HG03520 (cell line): ENCODE measurements around the gene CMPK2.
"Not testable (repeated sequence)": the region's sequence is repeated elsewhere in the genome, so short reads cannot be mapped to it uniquely, and the experiment has no call there.

Source experiments
- ATAC-seq: cut with Tn5 transposase; IDR thresholded peaks from one replicate; pipeline ENCODE4 v1.9.1; 2021; ENCODE audit warnings: mild to moderate bottlenecking, moderate library complexity; ENCODE audit not compliant: unreplicated experiment

Gene CMPK2, protein sequence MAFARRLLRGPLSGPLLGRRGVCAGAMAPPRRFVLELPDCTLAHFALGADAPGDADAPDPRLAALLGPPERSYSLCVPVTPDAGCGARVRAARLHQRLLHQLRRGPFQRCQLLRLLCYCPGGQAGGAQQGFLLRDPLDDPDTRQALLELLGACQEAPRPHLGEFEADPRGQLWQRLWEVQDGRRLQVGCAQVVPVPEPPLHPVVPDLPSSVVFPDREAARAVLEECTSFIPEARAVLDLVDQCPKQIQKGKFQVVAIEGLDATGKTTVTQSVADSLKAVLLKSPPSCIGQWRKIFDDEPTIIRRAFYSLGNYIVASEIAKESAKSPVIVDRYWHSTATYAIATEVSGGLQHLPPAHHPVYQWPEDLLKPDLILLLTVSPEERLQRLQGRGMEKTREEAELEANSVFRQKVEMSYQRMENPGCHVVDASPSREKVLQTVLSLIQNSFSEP

GRCh38 chr2:6865346-6866274, at the start of gene CMPK2:
Gene CMPK2 (minus strand): TSS chr2:6865907. CDS start chr2:6865696, 211 bp downstream.
- peak; percentile 77 for ATAC-seq

- ATAC-seq = no peak
Measured at GRCh38 chr2:6915399-6915798, 49.7 kb upstream of the CMPK2 start.

DNA sequence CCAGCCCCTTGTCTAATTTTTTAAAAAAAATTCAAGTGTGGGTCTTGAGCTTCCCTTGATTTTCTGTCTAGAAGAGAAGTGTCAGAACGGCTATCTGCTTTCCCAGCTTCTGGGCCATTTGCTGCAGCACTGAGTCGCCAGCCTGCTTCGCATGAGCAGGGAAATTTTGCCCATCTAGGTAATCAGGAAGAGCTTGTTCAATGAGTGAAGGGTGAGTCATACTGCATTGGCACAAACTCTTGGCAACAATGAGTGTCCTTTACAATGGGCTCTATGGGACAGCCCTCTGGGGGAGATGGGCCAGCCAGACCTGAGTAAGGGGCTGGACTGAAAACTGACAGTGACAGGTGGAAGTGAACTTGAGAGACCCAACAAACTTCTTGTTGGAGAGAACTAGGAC, 49.1 kb upstream of the CMPK2 start:
- no peak for ATAC-seq

- ATAC-seq = no peak
Measured at GRCh38 chr2:6913415-6914157, 47.9 kb upstream of the CMPK2 start.

GRCh38 chr2:6911721-6912120, 46.0 kb upstream of the CMPK2 start:
- ATAC-seq = no peak

GRCh38 chr2:6909431-6910385, 44.0 kb upstream of the CMPK2 start:
- ATAC-seq = peak; percentile 97

GRCh38 chr2:6908291-6908690, 42.6 kb upstream of the CMPK2 start:
- no peak for ATAC-seq

DNA sequence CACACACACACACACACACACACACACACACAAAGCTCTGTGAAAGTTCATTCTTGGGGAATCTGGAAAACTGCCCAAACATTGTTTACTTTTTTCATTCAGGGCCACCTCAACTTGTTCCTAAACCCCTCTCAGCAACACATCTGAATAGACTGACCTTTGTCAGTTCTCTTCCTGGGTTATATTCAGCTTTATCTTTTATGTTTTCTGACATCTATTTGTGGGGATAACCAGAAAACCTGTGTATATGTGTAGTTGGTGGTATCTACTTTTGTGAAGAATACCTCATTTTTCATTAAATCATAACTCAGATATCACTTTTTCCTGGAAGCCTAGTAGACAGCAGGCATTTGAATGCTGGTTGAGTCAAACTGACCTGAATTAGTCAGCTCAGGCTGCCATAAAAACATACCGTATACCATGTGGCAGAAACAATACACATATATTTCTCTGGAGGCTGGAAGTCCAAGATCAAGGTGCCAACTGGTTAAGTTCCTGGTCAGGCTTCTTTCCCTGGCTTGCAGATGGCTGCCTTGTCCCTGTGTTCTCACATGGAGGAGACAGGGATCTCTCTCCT, 40.5 kb upstream of the CMPK2 start:
- ATAC-seq = no peak

- ATAC-seq = no peak
Measured at GRCh38 chr2:6905668-6906067, 40.0 kb upstream of the CMPK2 start.

GRCh38 chr2:6902581-6902980, 36.9 kb upstream of the CMPK2 start:
- ATAC-seq = not testable (repeated sequence)

DNA sequence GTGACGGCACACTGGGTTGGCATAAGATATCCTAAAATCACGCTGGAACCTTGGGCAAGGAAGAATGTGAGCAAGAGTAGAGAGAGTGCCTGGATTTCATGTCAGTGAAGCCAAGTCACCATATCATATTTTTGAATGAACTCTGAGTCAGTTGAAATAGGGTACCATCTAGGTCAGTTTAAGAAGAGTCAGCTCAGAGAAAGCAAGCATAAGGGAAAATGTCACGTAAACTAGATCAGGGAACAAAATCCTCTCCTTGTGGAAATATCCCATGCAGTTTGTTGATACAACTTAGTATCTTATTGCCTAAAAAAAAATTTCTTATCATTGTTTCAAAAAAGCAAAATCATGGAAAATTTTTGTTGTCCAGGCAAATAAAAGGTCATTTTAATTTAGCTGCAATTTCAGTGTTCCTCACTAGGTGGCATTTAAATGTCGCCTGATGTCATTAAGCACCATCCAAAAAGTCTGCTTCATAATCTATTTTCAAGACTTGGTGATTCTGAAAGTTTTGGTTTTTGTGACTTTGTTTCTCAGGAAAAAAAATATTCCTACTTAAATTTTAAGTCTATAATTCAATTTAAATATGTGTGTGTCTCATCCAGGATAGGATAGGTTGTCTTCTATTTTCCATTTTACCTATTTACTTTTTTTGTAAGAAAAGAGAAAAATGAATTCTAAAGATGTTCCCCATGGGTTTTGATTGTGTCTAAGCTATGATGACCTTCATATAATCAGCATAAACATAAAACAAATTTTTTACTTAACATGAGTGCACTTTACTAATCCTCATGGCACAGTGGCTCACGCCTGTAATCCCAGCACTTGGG, 31.4 kb upstream of the CMPK2 start:
- ATAC-seq = no peak

- ATAC-seq = no peak
Measured at GRCh38 chr2:6893876-6894482, 28.3 kb upstream of the CMPK2 start.

DNA sequence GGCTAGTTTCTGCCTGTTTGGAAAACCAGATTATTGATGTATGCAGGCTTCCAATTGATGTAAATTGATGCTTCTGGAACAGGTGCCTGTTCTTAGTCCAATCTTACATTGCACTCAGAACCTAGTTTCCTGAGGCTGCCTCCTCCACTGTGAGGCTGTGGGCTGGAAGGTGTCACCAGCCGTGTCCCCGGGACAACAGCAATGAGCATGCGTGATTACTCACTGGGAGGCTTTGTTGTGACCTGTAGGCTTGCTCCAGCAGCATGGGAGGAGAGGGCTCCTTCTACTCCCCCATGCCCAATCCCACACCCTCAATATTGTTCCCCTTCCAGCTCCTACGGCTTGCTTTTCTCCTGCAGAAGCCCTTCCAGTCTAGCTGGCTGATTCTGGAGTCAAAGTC, 23.0 kb upstream of the CMPK2 start:
- no peak for ATAC-seq

GRCh38 chr2:6887751-6888192, 22.1 kb upstream of the CMPK2 start:
- ATAC-seq = no peak

- no peak for ATAC-seq
Measured at GRCh38 chr2:6885968-6886367, 20.3 kb upstream of the CMPK2 start.

DNA sequence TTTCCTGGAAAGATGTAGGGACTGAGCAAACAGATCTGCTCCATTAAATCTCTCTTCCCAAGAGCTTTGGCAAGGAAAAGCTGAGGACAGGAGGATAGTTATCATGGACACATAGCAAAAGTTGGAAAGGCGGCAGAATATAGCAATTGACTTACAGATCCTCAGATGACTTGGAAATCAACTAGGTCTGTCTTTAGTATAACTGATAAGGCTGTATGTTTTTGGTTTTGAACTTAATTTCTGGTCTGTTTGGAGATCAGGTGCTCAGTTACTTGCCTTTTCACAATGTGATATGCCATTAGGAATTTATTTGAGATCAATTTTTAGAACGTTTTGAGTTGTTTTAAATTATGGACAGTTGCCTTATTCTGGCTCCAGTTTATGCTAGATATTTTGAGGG, 19.8 kb upstream of the CMPK2 start:
- no peak for ATAC-seq

GRCh38 chr2:6883448-6884122, 17.9 kb upstream of the CMPK2 start:
- ATAC-seq = no peak

DNA sequence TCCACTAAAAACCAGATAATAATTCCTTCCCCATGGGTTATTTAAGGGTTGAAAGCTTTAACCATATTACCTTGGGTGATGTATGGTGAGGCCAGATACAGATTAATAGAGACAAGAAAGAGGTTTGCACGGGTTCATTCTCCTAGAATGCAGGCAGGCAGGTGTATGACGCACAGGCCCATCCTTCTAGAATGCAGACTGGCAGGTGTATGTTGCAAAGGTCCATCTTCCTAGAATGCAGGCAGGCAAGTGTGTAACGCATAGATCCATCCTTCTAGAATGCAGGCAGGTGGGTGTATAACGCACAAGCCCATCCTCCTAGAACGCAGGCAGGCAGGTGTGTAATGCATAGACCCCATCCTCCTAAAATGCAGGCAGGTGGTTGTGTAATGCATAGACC, 15.8 kb upstream of the CMPK2 start:
- no peak for ATAC-seq
